ENCODE results near the gene C1QL2. TPM values are rescaled to one million over a fixed set of nuclear protein-coding genes. Genes with fewer than 3 reads are reported as not detected.

C1QL2 gene
- polyA plus RNA-seq (ENCODE audit: insufficient read length in 4 of 4) = not detected

- no peak for DNase-seq (ENCODE audit: low read depth in 4 of 4, low spot score in 3 of 4)
These were observed at the start of gene C1QL2 for GRCh38 chr2:119158563-119159347. Gene C1QL2 (minus strand): TSS chr2:119158751. CDS start chr2:119158269, 482 bp downstream.

GRCh38 chr2:119207447-119207846, 48.9 kb upstream of the C1QL2 start:
- no peak for DNase-seq (ENCODE audit: low read depth in 4 of 4, low spot score in 3 of 4)

GRCh38 chr2:119206201-119206600, 47.6 kb upstream of the C1QL2 start:
- no peak for DNase-seq (ENCODE audit: low read depth in 4 of 4, low spot score in 3 of 4)

- no peak for DNase-seq (ENCODE audit: low read depth in 4 of 4, low spot score in 3 of 4)
These were observed 46.6 kb upstream of the C1QL2 start for GRCh38 chr2:119205001-119205706.

GRCh38 chr2:119204525-119204924, 46.0 kb upstream of the C1QL2 start:
- DNase-seq (ENCODE audit: low read depth in 4 of 4, low spot score in 3 of 4) = no peak

- no peak for DNase-seq (ENCODE audit: low read depth in 4 of 4, low spot score in 3 of 4)
These were observed 44.2 kb upstream of the C1QL2 start for GRCh38 chr2:119202610-119203310.

- DNase-seq (ENCODE audit: low read depth in 4 of 4, low spot score in 3 of 4) = no peak
These were observed 43.3 kb upstream of the C1QL2 start for GRCh38 chr2:119201815-119202214.

- no peak for DNase-seq (ENCODE audit: low read depth in 4 of 4, low spot score in 3 of 4)
These were observed 39.8 kb upstream of the C1QL2 start for GRCh38 chr2:119198240-119198840.

GRCh38 chr2:119197529-119198239, 39.1 kb upstream of the C1QL2 start:
- no peak for DNase-seq (ENCODE audit: low read depth in 4 of 4, low spot score in 3 of 4)

- DNase-seq (ENCODE audit: low read depth in 4 of 4, low spot score in 3 of 4) = no peak
These were observed 38.5 kb upstream of the C1QL2 start for GRCh38 chr2:119197126-119197405.

GRCh38 chr2:119196301-119197125, 38.0 kb upstream of the C1QL2 start:
- no peak for DNase-seq (ENCODE audit: low read depth in 4 of 4, low spot score in 3 of 4)

GRCh38 chr2:119195887-119196286, 37.3 kb upstream of the C1QL2 start:
- no peak for DNase-seq (ENCODE audit: low read depth in 4 of 4, low spot score in 3 of 4)

GRCh38 chr2:119195001-119195400, 36.5 kb upstream of the C1QL2 start:
- no peak for DNase-seq (ENCODE audit: low read depth in 4 of 4, low spot score in 3 of 4)

- DNase-seq (ENCODE audit: low read depth in 4 of 4, low spot score in 3 of 4) = no peak
These were observed 34.3 kb upstream of the C1QL2 start for GRCh38 chr2:119192893-119193292.

- DNase-seq (ENCODE audit: low read depth in 4 of 4, low spot score in 3 of 4) = no peak
These were observed 32.0 kb upstream of the C1QL2 start for GRCh38 chr2:119190321-119191111.

- no peak for DNase-seq (ENCODE audit: low read depth in 4 of 4, low spot score in 3 of 4)
These were observed 26.0 kb upstream of the C1QL2 start for GRCh38 chr2:119184512-119184911.

- no peak for DNase-seq (ENCODE audit: low read depth in 4 of 4, low spot score in 3 of 4)
These were observed 23.4 kb upstream of the C1QL2 start for GRCh38 chr2:119181791-119182445.

- no peak for DNase-seq (ENCODE audit: low read depth in 4 of 4, low spot score in 3 of 4)
These were observed 22.8 kb upstream of the C1QL2 start for GRCh38 chr2:119181391-119181790.

Measured in right renal pelvis (tissue), 4 donors.